Esophagus muscularis mucosa (tissue), 4 donors: ENCODE results near the gene MYBBP1A. TPM values are rescaled to one million over a fixed set of nuclear protein-coding genes. Genes with fewer than 3 reads are reported as not detected.

Experiments used
- DNase-seq: peaks from one replicate; pipeline ENCODE4 v3.0.0-alpha.2; 2017; ENCODE audit errors: extremely low spot score
- H3K27ac ChIP-seq, 4 donors: fragments of 200-600 bp; sonication (generic); replicated peaks in 1 of 4; 1 replicate in 3 of 4; 2 replicates in 1 of 4; pipeline ENCODE4 v1.5.1; 2016 to 2019; ENCODE audit warnings: mild to moderate bottlenecking in 1 of 4
- H3K27me3 ChIP-seq, 4 donors: fragments of 200-600 bp; sonication (generic); one replicate each; pipeline versions ENCODE4 v1.5.1 to v1.6.0; 2016 to 2019
- H3K36me3 ChIP-seq, 4 donors: fragments of 200-600 bp; sonication (generic); one replicate each; pipeline ENCODE4 v1.5.1; 2016 to 2019
- H3K4me1 ChIP-seq, 4 donors: fragments of 200-600 bp; sonication (generic); one replicate each; pipeline ENCODE4 v1.5.1; 2016 to 2019
- H3K4me3 ChIP-seq, 4 donors: fragments of 200-600 bp; sonication (generic); 1 replicate in 2 of 4; 2 replicates in 2 of 4; pipeline ENCODE4 v1.5.1; 2016 to 2019; ENCODE audit warnings: mild to moderate bottlenecking in 4 of 4, moderate library complexity in 1 of 4
- H3K9me3 ChIP-seq, 4 donors: fragments of 200-600 bp; sonication (generic); 1 replicate in 3 of 4; 2 replicates in 1 of 4; pipeline ENCODE4 v1.5.1; 2016 to 2019
- EP300 ChIP-seq: sonication (generic); formaldehyde crosslinking; IDR thresholded peaks from one replicate; pipeline ENCODE4 v1.6.1; 2017; ENCODE audit warnings: antibody characterized with exemption
- POLR2A ChIP-seq: fragments of 450-650 bp; IDR thresholded peaks from one replicate; pipeline ENCODE4 v1.6.1; 2017; ENCODE audit warnings: antibody characterized with exemption, moderate library complexity, mild to moderate bottlenecking, low read depth
- POLR2AphosphoS5 ChIP-seq, 2 donors: sonication (generic); formaldehyde crosslinking; IDR thresholded peaks; one replicate each; pipeline ENCODE4 v1.6.1; 2017; ENCODE audit warnings: antibody characterized with exemption in 2 of 2
- WGBS: methylation state at CpG from one replicate; pipeline ENCODE4 v1.1.5; 2018; 5-methylcytosine and 5-hydroxymethylcytosine counted together
- intact Hi-C: fragments of 100-400 bp; cut with DNase I; formaldehyde crosslinking; loops from one replicate; pipeline ENCODE4 v1.15.1; 2023
- total RNA-seq, 4 donors: library from RNA; depleted of rRNA; stranded (reverse); fragments of >200 nt; gene quantifications; one replicate each; pipeline versions ENCODE4 v1.1.0 to v1.2.1, GENCODE V29; 2016
- TF ChIP-seq, protein P1 (sequence below), 3 experiments: fragments of 200-600 bp in 2 of 3; fragments of 450-650 bp in 1 of 3; sonication (generic) in 2 of 3; IDR thresholded peaks; one replicate each; pipeline ENCODE4 v1.5.1; 2017 to 2019; ENCODE audit warnings: antibody characterized with exemption in 3 of 3, mild to moderate bottlenecking in 2 of 3, moderate library complexity in 1 of 3

MYBBP1A gene
- total RNA-seq, 4 donors from 2014 or later = 31.6 to 45.4 (median 36.1) TPM

DNA sequence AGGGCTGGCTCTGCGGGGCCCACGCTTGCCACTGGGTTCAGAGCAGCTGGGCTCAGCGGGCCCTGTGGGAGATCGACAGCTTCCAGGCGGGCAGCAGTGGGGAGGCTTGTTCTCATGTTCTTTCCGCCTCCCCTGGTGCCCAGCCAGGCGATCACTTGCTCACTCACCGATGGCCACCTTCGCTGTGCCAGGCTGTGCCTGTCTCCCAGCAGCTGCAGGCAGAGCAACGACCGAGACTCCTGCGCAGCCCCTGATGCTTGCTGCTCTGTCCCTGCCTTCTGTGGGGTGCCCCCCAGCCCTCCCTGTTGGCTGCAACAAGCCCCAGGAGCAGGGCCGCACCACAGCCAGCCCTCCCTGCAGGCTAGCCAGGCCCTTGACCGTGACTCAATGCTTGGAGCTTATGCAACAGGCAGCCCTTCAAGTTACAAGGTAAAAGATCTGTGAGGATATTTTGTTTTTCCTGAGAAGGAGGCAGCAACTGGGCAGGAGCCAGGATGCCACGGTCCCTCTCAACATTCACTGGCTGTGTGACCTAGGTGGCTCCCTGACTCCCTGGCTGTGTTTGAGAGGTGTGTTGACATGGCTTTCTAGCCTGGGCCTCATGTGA, 66.1 kb downstream of the MYBBP1A start:
- TF ChIP-seq POLR2A (no peak), POLR2AphosphoS5 (IDR thresholded peaks at IDR 0.05) (no peak), EP300 (no peak)
- TF ChIP-seq, protein P1, sequence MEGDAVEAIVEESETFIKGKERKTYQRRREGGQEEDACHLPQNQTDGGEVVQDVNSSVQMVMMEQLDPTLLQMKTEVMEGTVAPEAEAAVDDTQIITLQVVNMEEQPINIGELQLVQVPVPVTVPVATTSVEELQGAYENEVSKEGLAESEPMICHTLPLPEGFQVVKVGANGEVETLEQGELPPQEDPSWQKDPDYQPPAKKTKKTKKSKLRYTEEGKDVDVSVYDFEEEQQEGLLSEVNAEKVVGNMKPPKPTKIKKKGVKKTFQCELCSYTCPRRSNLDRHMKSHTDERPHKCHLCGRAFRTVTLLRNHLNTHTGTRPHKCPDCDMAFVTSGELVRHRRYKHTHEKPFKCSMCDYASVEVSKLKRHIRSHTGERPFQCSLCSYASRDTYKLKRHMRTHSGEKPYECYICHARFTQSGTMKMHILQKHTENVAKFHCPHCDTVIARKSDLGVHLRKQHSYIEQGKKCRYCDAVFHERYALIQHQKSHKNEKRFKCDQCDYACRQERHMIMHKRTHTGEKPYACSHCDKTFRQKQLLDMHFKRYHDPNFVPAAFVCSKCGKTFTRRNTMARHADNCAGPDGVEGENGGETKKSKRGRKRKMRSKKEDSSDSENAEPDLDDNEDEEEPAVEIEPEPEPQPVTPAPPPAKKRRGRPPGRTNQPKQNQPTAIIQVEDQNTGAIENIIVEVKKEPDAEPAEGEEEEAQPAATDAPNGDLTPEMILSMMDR (IDR thresholded peaks at IDR 0.05) = no peak
- DNase-seq = no peak
- H3K4me3 ChIP-seq = no peak overlapping the region
- intact Hi-C loops = no loop called here
- H3K27ac ChIP-seq = no peak overlapping the region
- H3K9me3 ChIP-seq = no peaks in the 10 kb centered on the region
- H3K27me3 ChIP-seq = no peaks in the 10 kb centered on the region
- no peaks in the 10 kb centered on the region for H3K36me3 ChIP-seq
- peaks cover 0 to 5% (median 0%) of the 10 kb centered on the region in 4 donors for H3K4me1 ChIP-seq
- 95% methylated on average over 13 of the region's 15 CpGs for WGBS

Other genes starting within 250 kb of the MYBBP1A start
- gene UBE2G1, start 188.7 kb downstream of the MYBBP1A start, total RNA-seq = 10 to 100 TPM; 53.7 to 84.3 (median 61.2) TPM
- under 1 TPM in 1 of 4 donors, not detected in 3; 0.17 TPM for gene SPNS3, start 121.4 kb downstream of the MYBBP1A start, total RNA-seq
- 10 to 100 TPM in 3 of 4 donors, 1 to 10 TPM in 1; 10.0 to 19.9 (median 18.8) TPM for gene SPNS2, start 56.5 kb downstream of the MYBBP1A start, total RNA-seq
- gene GGT6, start 5.2 kb upstream of the MYBBP1A start, total RNA-seq = not detected
- 1 to 10 TPM; 3.0 to 7.2 (median 4.7) TPM for gene SMTNL2, start 29.1 kb upstream of the MYBBP1A start, total RNA-seq
- not detected for gene ALOX15, start 86.3 kb upstream of the MYBBP1A start, total RNA-seq
- gene PELP1, start 148.8 kb upstream of the MYBBP1A start, total RNA-seq = 10 to 100 TPM; 17.0 to 35.0 (median 24.0) TPM
- gene ARRB2, start 155.2 kb upstream of the MYBBP1A start, total RNA-seq = 10 to 100 TPM; 25.4 to 41.4 (median 31.4) TPM
- 10 to 100 TPM; 23.3 to 36.4 (median 26.6) TPM for gene MED11, start 176.0 kb upstream of the MYBBP1A start, total RNA-seq
- under 1 TPM in 3 of 4 donors, not detected in 1; 0.23 to 0.50 (median 0.42) TPM for gene ZMYND15, start 184.4 kb upstream of the MYBBP1A start, total RNA-seq
- 10 to 100 TPM in 2 of 4 donors, 1 to 10 TPM in 2; 5.8 to 21.7 (median 9.4) TPM for gene CXCL16, start 184.5 kb upstream of the MYBBP1A start, total RNA-seq
- gene TM4SF5, start 216.5 kb upstream of the MYBBP1A start, total RNA-seq = not detected
- gene VMO1, start 231.0 kb upstream of the MYBBP1A start, total RNA-seq = 1 to 10 TPM in 3 of 4 donors, under 1 TPM in 1; 0.86 to 3.3 (median 2.6) TPM
- gene GLTPD2, start 233.6 kb upstream of the MYBBP1A start, total RNA-seq = not detected
- gene PSMB6, start 240.8 kb upstream of the MYBBP1A start, total RNA-seq = 100 to 1,000 TPM; 162 to 205 (median 190) TPM